Mesendoderm (in vitro differentiated cells): Measurements from ENCODE around the gene DPY19L3.
"Not testable (repeated sequence)": the region's sequence is repeated elsewhere in the genome, so short reads cannot be mapped to it uniquely, and the experiment has no call there.

Source experiments
- DNase-seq: peaks from one replicate; pipeline ENCODE4 v3.0.0; 2013
- H2AK5ac ChIP-seq: 2 replicates; pipeline ENCODE4 v1.6.1; 2013; ENCODE audit warnings: low read length, inconsistent platforms
- H2BK120ac ChIP-seq: 2 replicates; pipeline ENCODE4 v1.6.1; 2013; ENCODE audit warnings: low read depth, mild to moderate bottlenecking, low read length, moderate library complexity, mixed read lengths
- H2BK15ac ChIP-seq: replicated peaks from 2 replicates; pipeline ENCODE4 v1.6.1; 2013; ENCODE audit warnings: low read depth, mild to moderate bottlenecking, moderate library complexity
- H2BK5ac ChIP-seq: 2 replicates; pipeline ENCODE4 v1.6.1; 2013; ENCODE audit warnings: low read length, inconsistent platforms
- H3K18ac ChIP-seq: 2 replicates; pipeline ENCODE4 v1.6.1; 2013; ENCODE audit warnings: mild to moderate bottlenecking, low read length, mixed read lengths
- H3K23ac ChIP-seq: one replicate; pipeline ENCODE4 v1.6.1; 2013; ENCODE audit warnings: low read length
- H3K27ac ChIP-seq: 2 replicates; pipeline ENCODE4 v1.5.1; 2013; ENCODE audit warnings: low read depth, mild to moderate bottlenecking, inconsistent platforms, low read length, moderate library complexity
- H3K27me3 ChIP-seq: 2 replicates; pipeline ENCODE4 v1.6.1; 2013; ENCODE audit warnings: low read length, control low read depth, mild to moderate bottlenecking, inconsistent platforms; ENCODE audit not compliant: insufficient read depth, poor library complexity
- H3K36me3 ChIP-seq: 2 replicates; pipeline ENCODE4 v1.6.1; 2013; ENCODE audit warnings: low read length, inconsistent platforms; ENCODE audit not compliant: control insufficient read depth, insufficient read depth
- H3K4ac ChIP-seq: one replicate; pipeline ENCODE4 v1.6.1; 2013; ENCODE audit warnings: low read depth, mild to moderate bottlenecking, low read length, moderate library complexity
- H3K4me1 ChIP-seq: 2 replicates; pipeline ENCODE4 v1.6.1; 2013; ENCODE audit warnings: low read depth, low read length, inconsistent platforms; ENCODE audit not compliant: control insufficient read depth
- H3K4me2 ChIP-seq: 2 replicates; pipeline ENCODE4 v1.6.1; 2013; ENCODE audit warnings: low read length
- H3K4me3 ChIP-seq: 2 replicates; pipeline ENCODE4 v1.5.1; 2013; ENCODE audit warnings: mild to moderate bottlenecking, low read length
- H3K56ac ChIP-seq: one replicate; pipeline ENCODE4 v1.6.1; 2013; ENCODE audit warnings: low read length
- H3K79me1 ChIP-seq: 2 replicates; pipeline ENCODE4 v1.6.1; 2013; ENCODE audit warnings: low read length, inconsistent platforms
- H3K79me2 ChIP-seq: 2 replicates; pipeline ENCODE4 v1.6.1; 2013; ENCODE audit warnings: mild to moderate bottlenecking, low read length; ENCODE audit not compliant: control insufficient read depth, insufficient read depth
- H3K9ac ChIP-seq: 2 replicates; pipeline ENCODE4 v1.6.1; 2013; ENCODE audit warnings: low read length, inconsistent platforms
- H4K5ac ChIP-seq: one replicate; pipeline ENCODE4 v1.6.1; 2013; ENCODE audit warnings: low read length
- H4K8ac ChIP-seq: one replicate; pipeline ENCODE4 v1.6.1; 2013; ENCODE audit warnings: low read depth, mild to moderate bottlenecking, control low read depth, low read length, moderate library complexity
- WGBS: extraction: QIAGEN DNeasy Blood & Tissue Kit; methylation state at CpG from one replicate; pipeline ENCODE4 v1.1.7; 2013; ENCODE audit warnings: low lambda C conversion rate, missing lambda C conversion rate; ENCODE audit not compliant: insufficient coverage; ENCODE audit errors: extremely low coverage; 5-methylcytosine and 5-hydroxymethylcytosine counted together

Gene DPY19L3

DNA sequence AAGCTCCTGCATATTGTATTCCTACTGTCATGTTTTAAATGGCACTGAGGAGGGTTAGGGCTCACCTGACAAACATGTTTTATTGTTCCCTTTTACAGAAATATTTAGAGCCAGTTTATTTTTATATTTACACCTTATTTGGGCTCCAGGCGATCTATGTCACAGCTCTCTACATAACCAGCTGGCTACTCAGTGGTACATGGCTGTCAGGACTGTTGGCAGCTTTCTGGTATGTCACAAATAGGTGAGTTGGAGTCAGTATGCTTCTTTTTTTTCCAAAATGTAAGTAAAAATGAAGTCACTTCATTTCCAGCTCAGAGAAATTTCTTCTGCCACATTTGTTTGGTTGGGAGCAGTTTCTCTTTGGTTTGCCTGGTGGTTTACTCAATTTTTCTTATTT, 31.5 kb downstream of the DPY19L3 start:
- Histone ChIP-seq H3K36me3 (no peaks in the 10 kb centered on the region), H3K23ac (no peak overlapping the region), H2BK120ac (no peak overlapping the region), H3K4me3 (no peak overlapping the region), H3K27me3 (no peaks in the 10 kb centered on the region), H4K8ac (no peak overlapping the region), H3K4me1 (no peaks in the 10 kb centered on the region), H3K4ac (no peak overlapping the region), H2BK5ac (no peak overlapping the region), H3K18ac (no peak overlapping the region), H3K9ac (no peak overlapping the region), H2BK15ac (no peak overlapping the region), H3K79me1 (no peaks in the 10 kb centered on the region), H3K56ac (no peak overlapping the region), H2AK5ac (no peak overlapping the region), H3K4me2 (no peak overlapping the region), H3K27ac (no peak overlapping the region), H4K5ac (no peak overlapping the region), H3K79me2 (no peaks in the 10 kb centered on the region)
- WGBS, result no CpG with 5 or more reads among the region's 1 CpG
- DNase-seq, result no peak

DNA sequence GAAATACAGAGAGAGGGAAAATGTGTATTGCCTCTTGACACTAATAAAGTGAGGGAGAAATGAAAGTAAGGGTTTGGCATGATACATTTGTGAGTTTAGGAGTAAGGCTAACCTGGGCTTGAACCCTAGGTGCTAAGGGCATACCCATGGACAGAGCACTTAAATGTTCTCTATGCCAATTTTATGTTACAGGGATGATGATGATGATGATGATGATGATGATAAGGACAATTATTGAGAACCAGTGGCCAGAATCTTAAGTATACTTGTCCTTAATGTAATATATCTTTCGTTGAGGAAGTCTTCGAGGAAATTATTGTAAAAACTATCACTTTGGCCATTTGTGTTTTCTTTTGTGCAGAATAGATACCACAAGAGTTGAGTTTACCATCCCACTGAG, 33.2 kb downstream of the DPY19L3 start:
- Histone ChIP-seq H3K79me2 (no peaks in the 10 kb centered on the region), H3K36me3 (no peaks in the 10 kb centered on the region), H2BK5ac (no peak overlapping the region), H4K5ac (no peak overlapping the region), H3K23ac (no peak overlapping the region), H3K4me2 (no peak overlapping the region), H3K9ac (no peak overlapping the region), H3K4ac (no peak overlapping the region), H2BK120ac (no peak overlapping the region), H3K27me3 (no peaks in the 10 kb centered on the region), H3K18ac (no peak overlapping the region), H2AK5ac (no peak overlapping the region), H3K27ac (no peak overlapping the region), H2BK15ac (no peak overlapping the region), H3K4me3 (no peak overlapping the region), H3K56ac (no peak overlapping the region), H4K8ac (no peak overlapping the region), H3K79me1 (no peaks in the 10 kb centered on the region), H3K4me1 (no peaks in the 10 kb centered on the region)
- DNase-seq, result no peak
- WGBS, result no CpG with 5 or more reads among the region's 2 CpGs

DNA sequence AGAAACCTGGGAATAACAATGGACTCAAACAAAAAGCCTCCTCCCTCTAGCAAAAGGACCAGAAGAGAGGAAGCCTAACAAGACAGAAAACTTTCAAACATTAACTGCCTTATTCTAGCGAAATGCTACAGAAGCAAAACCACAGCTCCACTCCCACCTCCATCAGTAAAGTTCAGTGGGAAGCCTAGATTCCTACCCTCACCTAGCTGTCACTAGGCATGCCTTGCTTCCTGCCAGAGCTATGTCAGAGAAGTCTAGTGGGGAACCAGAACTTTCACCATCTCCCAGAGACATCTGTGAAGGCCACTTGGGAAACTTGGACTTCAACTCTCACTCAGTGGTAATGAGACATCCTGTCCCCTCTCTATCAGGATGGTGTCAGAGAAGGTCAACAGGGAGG, 37.1 kb downstream of the DPY19L3 start:
- H3K36me3 ChIP-seq, result no peaks in the 10 kb centered on the region

DNA sequence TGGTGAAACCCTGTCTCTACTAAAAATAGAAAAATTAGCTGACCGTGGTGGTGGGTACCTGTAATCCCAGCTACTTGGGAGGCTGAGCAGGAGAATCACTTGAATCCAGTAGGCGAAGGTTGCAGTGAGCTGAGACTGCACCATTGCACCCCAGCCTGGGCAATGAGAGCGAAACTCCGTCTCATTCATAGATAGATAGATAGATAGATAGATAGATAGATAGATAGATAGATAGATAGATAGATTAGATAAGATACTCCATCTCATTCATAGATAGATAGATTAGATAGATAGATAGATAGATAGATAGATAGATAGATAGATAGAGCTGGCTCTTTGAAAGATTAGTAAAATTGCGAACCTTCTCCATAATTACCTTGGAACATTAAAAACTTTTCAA, 42.0 kb downstream of the DPY19L3 start:
- H3K9ac ChIP-seq, H3K56ac ChIP-seq, H3K23ac ChIP-seq, H2AK5ac ChIP-seq, H4K8ac ChIP-seq, H3K18ac ChIP-seq, H3K36me3 ChIP-seq, H3K4me2 ChIP-seq, H3K4me3 ChIP-seq, H3K4ac ChIP-seq, H3K4me1 ChIP-seq, H2BK5ac ChIP-seq, DNase-seq, H3K79me2 ChIP-seq, H4K5ac ChIP-seq, H3K27ac ChIP-seq, H2BK15ac ChIP-seq, H3K27me3 ChIP-seq, H3K79me1 ChIP-seq, H2BK120ac ChIP-seq: not testable (repeated sequence)
- no CpG with 5 or more reads among the region's 5 CpGs for WGBS

More for the DNA sequence above, 37.1 kb downstream of the DPY19L3 start:
- H3K9ac ChIP-seq, result no peak overlapping the region
- H3K23ac ChIP-seq, result no peak overlapping the region
- no peak for DNase-seq
- H3K56ac ChIP-seq, result no peak overlapping the region
- H4K8ac ChIP-seq, result no peak overlapping the region
- no peaks in the 10 kb centered on the region for H3K27me3 ChIP-seq
- no peak overlapping the region for H3K27ac ChIP-seq
- no peak overlapping the region for H3K4ac ChIP-seq
- H3K4me1 ChIP-seq, result no peaks in the 10 kb centered on the region
- no peak overlapping the region for H2AK5ac ChIP-seq
- no peak overlapping the region for H4K5ac ChIP-seq
- no peak overlapping the region for H2BK120ac ChIP-seq
- H3K18ac ChIP-seq, result no peak overlapping the region
- H3K79me2 ChIP-seq, result no peaks in the 10 kb centered on the region
- H2BK15ac ChIP-seq, result no peak overlapping the region
- H2BK5ac ChIP-seq, result no peak overlapping the region
- no peaks in the 10 kb centered on the region for H3K79me1 ChIP-seq
- no peak overlapping the region for H3K4me2 ChIP-seq
- no CpG with 5 or more reads among the region's 1 CpG for WGBS
- H3K4me3 ChIP-seq, result no peak overlapping the region

DNA sequence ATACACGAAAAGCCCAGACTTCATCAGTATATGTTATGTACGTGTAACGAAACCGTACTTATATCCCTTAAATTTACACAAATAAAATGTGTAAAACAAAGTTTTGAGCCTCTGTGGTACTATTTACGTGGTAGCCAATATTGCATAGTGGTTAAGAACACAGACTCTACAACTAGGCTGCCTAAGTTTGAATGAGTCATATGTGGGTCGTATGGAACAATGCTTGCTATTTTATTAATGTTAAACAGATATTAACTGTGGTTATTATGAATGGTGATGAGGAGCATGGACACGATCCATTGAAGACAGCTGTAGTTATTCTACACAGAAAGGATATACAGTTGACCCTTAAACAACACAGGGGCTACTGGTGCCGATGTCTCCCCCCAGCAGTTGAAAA, 42.5 kb downstream of the DPY19L3 start:
- H3K36me3 ChIP-seq, result no peaks in the 10 kb centered on the region

DNA sequence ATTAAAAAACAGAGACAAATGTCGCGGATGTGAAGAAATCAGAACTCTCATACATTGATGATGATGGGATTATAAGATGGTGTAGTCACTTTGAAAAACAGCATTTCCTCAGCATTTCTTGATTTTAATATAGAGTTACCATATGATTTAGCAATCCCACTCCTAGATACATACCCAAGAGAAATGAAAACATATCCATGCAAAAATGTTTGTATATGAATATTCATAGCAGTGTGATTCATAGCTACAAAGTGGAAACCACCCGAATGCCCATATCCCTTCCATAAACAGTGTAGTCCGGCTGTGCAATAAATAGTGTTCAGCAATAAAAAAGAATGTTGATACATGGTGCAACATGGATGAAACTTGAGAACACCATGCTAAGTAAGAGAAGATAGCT, 44.6 kb downstream of the DPY19L3 start:
- Histone ChIP-seq H3K36me3 (no peaks in the 10 kb centered on the region), H3K23ac (no peak overlapping the region), H3K4me3 (no peak overlapping the region), H4K5ac (no peak overlapping the region), H3K79me2 (no peaks in the 10 kb centered on the region), H3K27me3 (no peaks in the 10 kb centered on the region), H2BK5ac (no peak overlapping the region), H3K9ac (no peak overlapping the region), H2BK120ac (no peak overlapping the region), H3K79me1 (no peaks in the 10 kb centered on the region), H3K18ac (no peak overlapping the region), H3K27ac (no peak overlapping the region), H3K4me1 (no peaks in the 10 kb centered on the region), H3K4me2 (no peak overlapping the region), H2BK15ac (no peak overlapping the region), H4K8ac (no peak overlapping the region), H2AK5ac (no peak overlapping the region), H3K4ac (no peak overlapping the region), H3K56ac (no peak overlapping the region)
- WGBS, result no CpG with 5 or more reads among the region's 4 CpGs
- no peak for DNase-seq

More for the DNA sequence above, 42.5 kb downstream of the DPY19L3 start:
- no peak overlapping the region for H3K56ac ChIP-seq
- no CpG with 5 or more reads among the region's 8 CpGs for WGBS
- H2BK5ac ChIP-seq, result no peak overlapping the region
- H3K4me3 ChIP-seq, result no peak overlapping the region
- no peak overlapping the region for H3K18ac ChIP-seq
- DNase-seq, result no peak
- no peaks in the 10 kb centered on the region for H3K4me1 ChIP-seq
- H3K79me1 ChIP-seq, result no peaks in the 10 kb centered on the region
- no peak overlapping the region for H3K4me2 ChIP-seq
- no peaks in the 10 kb centered on the region for H3K27me3 ChIP-seq
- no peak overlapping the region for H3K27ac ChIP-seq
- no peak overlapping the region for H3K4ac ChIP-seq
- no peak overlapping the region for H4K8ac ChIP-seq
- H4K5ac ChIP-seq, result no peak overlapping the region
- H2BK120ac ChIP-seq, result no peak overlapping the region
- H3K79me2 ChIP-seq, result no peaks in the 10 kb centered on the region
- no peak overlapping the region for H3K9ac ChIP-seq
- no peak overlapping the region for H2BK15ac ChIP-seq
- H2AK5ac ChIP-seq, result no peak overlapping the region
- no peak overlapping the region for H3K23ac ChIP-seq
